ENCODE data around the gene COX15. TPM values are rescaled to one million over a fixed set of nuclear protein-coding genes. Genes with fewer than 3 reads are reported as not detected.
"Not testable (repeated sequence)": the region's sequence is repeated elsewhere in the genome, so short reads cannot be mapped to it uniquely, and the experiment has no call there.

The COX15 gene
- total and polyA plus RNA-seq, 2 experiments from 2014 or later, result 18.3 to 20.3 TPM

- H3K9ac ChIP-seq, result no peak overlapping the region
- peaks cover 46% of the 10 kb centered on the region for H3K36me3 ChIP-seq (ENCODE audit: low read depth)
- no peaks in the 10 kb centered on the region; the same call in 1 of the 2 replicates for H3K79me2 ChIP-seq (ENCODE audit: insufficient read depth)
- H3K4me1 ChIP-seq (ENCODE audit: insufficient read depth), result no peaks in the 10 kb centered on the region
- no peak overlapping the region for H2AFZ ChIP-seq
- no peak overlapping the region for H3K4me3 ChIP-seq
- DNase-seq, result no peak
- no peaks in the 10 kb centered on the region for H3K27me3 ChIP-seq (replicated peaks; ENCODE audit: insufficient read depth)
- H3K4me2 ChIP-seq (ENCODE audit: unreplicated experiment), result no peak overlapping the region
- 96% methylated on average over 2 of the region's 2 CpGs for WGBS, 2 experiments (ENCODE audit: low coverage in 1 of 2, low lambda C conversion rate in 2 of 2, missing lambda C conversion rate in 2 of 2)
- no peak overlapping the region for H3K27ac ChIP-seq
- no peaks in the 10 kb centered on the region for H3K9me3 ChIP-seq (ENCODE audit: low read depth)
- TF ChIP-seq EZH2phosphoT487 (IDR thresholded peaks at IDR 0.05; ENCODE audit: insufficient read depth, low read depth) (no peak), EZH2 (IDR thresholded peaks at IDR 0.05; ENCODE audit: insufficient read depth, poor library complexity, severe bottlenecking) (no peak)
- no peaks in the 10 kb centered on the region for H3F3A ChIP-seq (ENCODE audit: insufficient read depth)
- in situ Hi-C loops (cut with MboI), result no loop called here
- no peaks in the 10 kb centered on the region for H3K9me2 ChIP-seq (ENCODE audit: insufficient read depth)
- H4K20me1 ChIP-seq (ENCODE audit: insufficient read depth), result no peaks in the 10 kb centered on the region
Observed at GRCh38 chr10:99748823-99749451, 17.0 kb upstream of the COX15 start.

- H3K9me2 ChIP-seq (ENCODE audit: insufficient read depth); H3K4me3 ChIP-seq; H4K20me1 ChIP-seq (ENCODE audit: insufficient read depth); DNase-seq; H3K4me2 ChIP-seq (ENCODE audit: unreplicated experiment); H3K27me3 ChIP-seq (replicated peaks; ENCODE audit: insufficient read depth); H3K27ac ChIP-seq; H2AFZ ChIP-seq; H3K9me3 ChIP-seq (ENCODE audit: low read depth); in situ Hi-C loops (cut with MboI); H3K79me2 ChIP-seq (ENCODE audit: insufficient read depth); H3K9ac ChIP-seq: not testable (repeated sequence)
- 73 to 75% methylated on average over 2 of the region's 2 CpGs for WGBS, 2 experiments (ENCODE audit: low coverage in 1 of 2, low lambda C conversion rate in 2 of 2, missing lambda C conversion rate in 2 of 2)
- Histone ChIP-seq H3K36me3 (ENCODE audit: low read depth) (peaks cover 51% of the 10 kb centered on the region), H3K4me1 (ENCODE audit: insufficient read depth) (peaks cover 25% of the 10 kb centered on the region), H3F3A (ENCODE audit: insufficient read depth) (peaks cover 22% of the 10 kb centered on the region)
Observed at GRCh38 chr10:99746166-99746565, 14.2 kb upstream of the COX15 start.

- no peak overlapping the region for H3K27ac ChIP-seq
Observed at GRCh38 chr10:99743841-99744240, 11.9 kb upstream of the COX15 start.

GRCh38 chr10:99742701-99743100 is 10.8 kb upstream of the COX15 start:
- Histone ChIP-seq H3K9me2 (ENCODE audit: insufficient read depth) (no peaks in the 10 kb centered on the region; the same call in 1 of the 2 replicates), H3K9ac (no peak overlapping the region), H3K9me3 (ENCODE audit: low read depth) (peaks cover 7% of the 10 kb centered on the region), H2AFZ (no peak overlapping the region), H4K20me1 (ENCODE audit: insufficient read depth) (no peaks in the 10 kb centered on the region), H3K27ac (peak overlapping the region; percentile 51), H3K79me2 (ENCODE audit: insufficient read depth) (peaks cover 35% of the 10 kb centered on the region), H3F3A (ENCODE audit: insufficient read depth) (peaks cover 32% of the 10 kb centered on the region), H3K4me2 (ENCODE audit: unreplicated experiment) (peak overlapping the region; percentile 59), H3K4me3 (peak overlapping the region; percentile 53), H3K4me1 (ENCODE audit: insufficient read depth) (peaks cover 27% of the 10 kb centered on the region), H3K27me3 (replicated peaks; ENCODE audit: insufficient read depth) (no peaks in the 10 kb centered on the region), H3K36me3 (ENCODE audit: low read depth) (peaks cover 67% of the 10 kb centered on the region)
- in situ Hi-C loops (cut with MboI), result no loop called here
- peak; percentile 79 for DNase-seq
- TF ChIP-seq EZH2 (IDR thresholded peaks at IDR 0.05; ENCODE audit: insufficient read depth, poor library complexity, severe bottlenecking), result no peak
- no peak for TF ChIP-seq EZH2phosphoT487 (IDR thresholded peaks at IDR 0.05; ENCODE audit: insufficient read depth, low read depth)
- 2 to 6% methylated on average over 2 of the region's 2 CpGs for WGBS, 2 experiments (ENCODE audit: low coverage in 1 of 2, low lambda C conversion rate in 2 of 2, missing lambda C conversion rate in 2 of 2)

More at GRCh38 chr10:99743841-99744240, 11.9 kb upstream of the COX15 start:
- peaks cover 28% of the 10 kb centered on the region for H3K79me2 ChIP-seq (ENCODE audit: insufficient read depth)
- no peaks in the 10 kb centered on the region; the same call in 1 of the 2 replicates for H3K9me2 ChIP-seq (ENCODE audit: insufficient read depth)
- H3K9me3 ChIP-seq (ENCODE audit: low read depth), result peaks cover 7% of the 10 kb centered on the region
- H4K20me1 ChIP-seq (ENCODE audit: insufficient read depth), result no peaks in the 10 kb centered on the region
- in situ Hi-C loops (cut with MboI), result no loop called here
- 83 to 85% methylated on average over 3 of the region's 3 CpGs for whole genome bisulfite sequencing, 2 experiments (ENCODE audit: low coverage in 1 of 2, low lambda C conversion rate in 2 of 2, missing lambda C conversion rate in 2 of 2)
- peaks cover 32% of the 10 kb centered on the region for H3F3A ChIP-seq (ENCODE audit: insufficient read depth)
- peaks cover 68% of the 10 kb centered on the region for H3K36me3 ChIP-seq (ENCODE audit: low read depth)
- no peak for DNase-seq
- no peak overlapping the region for H2AFZ ChIP-seq
- peaks cover 27% of the 10 kb centered on the region for H3K4me1 ChIP-seq (ENCODE audit: insufficient read depth)
- no peak overlapping the region for H3K9ac ChIP-seq
- no peak for TF ChIP-seq EZH2phosphoT487 (IDR thresholded peaks at IDR 0.05; ENCODE audit: insufficient read depth, low read depth)
- no peak for TF ChIP-seq EZH2 (IDR thresholded peaks at IDR 0.05; ENCODE audit: insufficient read depth, poor library complexity, severe bottlenecking)
- H3K27me3 ChIP-seq (replicated peaks; ENCODE audit: insufficient read depth), result no peaks in the 10 kb centered on the region
- H3K4me2 ChIP-seq (ENCODE audit: unreplicated experiment), result no peak overlapping the region
- no peak overlapping the region for H3K4me3 ChIP-seq

- in situ Hi-C loops (cut with MboI), result no loop called here
- Histone ChIP-seq H3K9me3 (ENCODE audit: low read depth) (peaks cover 7% of the 10 kb centered on the region), H3K27ac (peak overlapping the region; percentile 51), H3K9ac (no peak overlapping the region), H3K4me3 (peak overlapping the region; percentile 53), H3K4me1 (ENCODE audit: insufficient read depth) (peaks cover 27% of the 10 kb centered on the region), H3K79me2 (ENCODE audit: insufficient read depth) (peaks cover 35% of the 10 kb centered on the region), H3K4me2 (ENCODE audit: unreplicated experiment) (peak overlapping the region; percentile 59), H3K36me3 (ENCODE audit: low read depth) (peaks cover 67% of the 10 kb centered on the region), H2AFZ (no peak overlapping the region), H3K27me3 (replicated peaks; ENCODE audit: insufficient read depth) (no peaks in the 10 kb centered on the region), H3F3A (ENCODE audit: insufficient read depth) (peaks cover 32% of the 10 kb centered on the region), H4K20me1 (ENCODE audit: insufficient read depth) (no peaks in the 10 kb centered on the region), H3K9me2 (ENCODE audit: insufficient read depth) (no peaks in the 10 kb centered on the region; the same call in 1 of the 2 replicates)
- peak; percentile 59 for DNase-seq
- TF ChIP-seq EZH2phosphoT487 (IDR thresholded peaks at IDR 0.05; ENCODE audit: insufficient read depth, low read depth) (no peak), EZH2 (IDR thresholded peaks at IDR 0.05; ENCODE audit: insufficient read depth, poor library complexity, severe bottlenecking) (no peak)
Observed at GRCh38 chr10:99742254-99742653, 10.3 kb upstream of the COX15 start.
